Measurements from ENCODE around the gene EEF2KMT. TPM values are rescaled to one million over a fixed set of nuclear protein-coding genes. Genes with fewer than 3 reads are reported as not detected.

The EEF2KMT gene
- total RNA-seq = 15.3 and 19.5 TPM in 2 replicates

DNA sequence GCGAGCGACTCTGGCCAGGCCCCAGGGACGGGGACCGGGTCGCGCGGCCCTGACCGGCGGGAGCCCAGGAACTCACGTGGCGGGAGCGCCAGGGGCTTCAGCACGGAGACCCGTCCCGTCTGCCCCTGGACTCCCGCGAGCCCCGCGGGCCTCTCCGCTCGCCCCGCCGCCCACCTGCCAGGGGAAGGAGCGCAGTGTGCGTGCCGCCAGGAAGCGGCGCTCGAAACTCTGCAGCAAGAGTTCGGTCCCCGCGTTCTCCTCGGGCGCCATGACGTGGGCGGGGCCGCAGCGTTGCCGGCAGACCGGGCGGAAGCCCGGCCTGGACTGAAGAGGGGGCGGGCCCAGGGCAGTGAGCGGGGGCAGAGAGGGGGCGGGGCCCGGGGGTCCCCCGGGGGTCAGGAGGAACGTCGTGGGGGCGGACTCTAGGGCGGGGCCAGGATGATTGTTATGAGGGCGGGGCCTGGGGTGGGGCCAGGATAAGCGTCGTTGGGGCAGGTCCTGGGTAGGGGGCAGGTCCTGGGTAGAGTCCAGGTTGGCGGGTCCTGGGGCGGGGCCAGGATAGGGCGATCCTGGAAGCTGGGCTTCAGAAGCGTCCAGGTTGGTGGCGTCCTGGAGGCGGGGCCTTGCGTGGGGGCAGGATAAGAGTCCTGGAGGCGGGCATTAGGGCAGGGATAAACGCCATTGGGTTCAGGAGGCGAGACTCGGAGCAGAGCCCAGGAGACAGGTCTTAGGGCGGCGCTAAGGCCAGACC, at the start of gene EEF2KMT:
Gene EEF2KMT (minus strand): TSS at position 326 of the 751 bp plus-strand sequence. CDS start 56 bp downstream, at position 270.

DNA sequence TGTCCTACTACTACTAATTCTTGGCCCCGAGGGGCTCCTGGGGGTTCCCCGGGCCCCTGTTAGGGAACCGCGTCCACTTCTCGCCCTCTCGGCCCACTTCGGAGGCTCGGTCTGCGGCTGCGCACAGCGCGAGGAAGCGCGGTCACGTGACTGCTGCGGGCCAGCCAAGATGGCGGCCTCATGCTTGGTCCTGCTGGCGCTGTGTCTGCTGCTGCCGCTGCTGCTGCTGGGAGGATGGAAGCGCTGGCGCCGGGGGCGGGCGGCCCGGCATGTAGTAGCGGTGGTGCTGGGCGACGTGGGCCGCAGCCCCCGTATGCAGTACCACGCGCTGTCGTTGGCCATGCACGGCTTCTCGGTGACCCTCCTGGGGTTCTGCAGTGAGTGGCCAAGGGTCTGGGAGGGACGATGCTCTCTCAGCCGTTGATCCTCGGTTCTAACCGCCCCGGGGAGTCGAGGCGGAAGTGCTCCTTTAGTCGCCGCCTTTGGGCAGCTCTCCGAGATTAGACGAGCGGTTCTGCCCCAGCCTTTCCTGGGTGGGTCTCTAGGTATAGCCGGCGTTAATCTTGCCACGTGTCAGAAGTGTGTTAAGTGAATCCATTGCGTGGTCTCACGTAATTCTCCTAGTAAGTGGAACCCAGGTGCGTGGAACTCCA, 25.8 kb downstream of the EEF2KMT start, which contains the start of gene ALG1:
Gene ALG1 (plus strand): TSS at position 163 of the 653 bp plus-strand sequence. CDS start 7 bp downstream, at position 170.

GRCh38 chr16:5065813-5066212, 31.8 kb downstream of the EEF2KMT start, which contains the start of gene C16orf89:
TSS of gene C16orf89 (minus strand) at chr16:5065956. CDS start at chr16:5065908, 48 bp downstream.

Other genes with a start within 250 kb of the EEF2KMT start
- 88.0 and 150 TPM in 2 replicates for gene PPL, start 160.6 kb downstream of the EEF2KMT start, total RNA-seq
- gene SEC14L5, start 139.5 kb downstream of the EEF2KMT start, total RNA-seq = under 0.01 and 0.43 TPM in 2 replicates
- 16.6 and 17.9 TPM in 2 replicates for gene NAGPA, start 63.9 kb downstream of the EEF2KMT start, total RNA-seq
- gene C16orf89, start 31.8 kb downstream of the EEF2KMT start, total RNA-seq = not detected in 2 replicates
- gene ALG1, start 26.0 kb downstream of the EEF2KMT start, total RNA-seq = 19.8 and 21.0 TPM in 2 replicates